DOHH2 (cell line): ENCODE results near the gene IL32.

ENCODE experiments used
- H3F3A ChIP-seq: fragments of 200-600 bp; sonication (generic), shearing (Covaris generic); 2 replicates; pipeline ENCODE4 v1.6.0; 2016; ENCODE audit warnings: antibody characterized with exemption, mild to moderate bottlenecking; ENCODE audit not compliant: control insufficient read depth, insufficient read depth
- H3K27ac ChIP-seq: fragments of 200-600 bp; sonication (generic); 2 replicates; pipeline ENCODE4 v1.5.1; 2014; ENCODE audit warnings: low read depth, mild to moderate bottlenecking, low read length, moderate library complexity
- H3K27me3 ChIP-seq: fragments of 200-600 bp; sonication (generic); 2 replicates; pipeline ENCODE4 v1.6.1; 2014; ENCODE audit warnings: mild to moderate bottlenecking, low read length, mixed read lengths; ENCODE audit not compliant: control insufficient read depth
- H3K36me3 ChIP-seq: fragments of 200-600 bp; sonication (generic); 2 replicates; pipeline ENCODE4 v1.6.1; 2014; ENCODE audit warnings: mild to moderate bottlenecking, low read length, moderate library complexity, mixed read lengths; ENCODE audit not compliant: control insufficient read depth
- H3K4me1 ChIP-seq: fragments of 200-600 bp; sonication (generic); 2 replicates; pipeline ENCODE4 v1.6.1; 2014; ENCODE audit warnings: mild to moderate bottlenecking, low read length, mixed read lengths; ENCODE audit not compliant: control insufficient read depth
- H3K4me2 ChIP-seq: fragments of 200-600 bp; sonication (generic); 2 replicates; pipeline ENCODE4 v1.6.0; 2014; ENCODE audit warnings: mild to moderate bottlenecking, low read length, moderate library complexity
- H3K4me3 ChIP-seq: fragments of 200-600 bp; sonication (generic); 2 replicates; pipeline ENCODE4 v1.5.1; 2014; ENCODE audit warnings: mild to moderate bottlenecking, low read length, mixed read lengths
- H3K79me2 ChIP-seq: fragments of 200-600 bp; sonication (generic); 2 replicates; pipeline ENCODE4 v1.6.1; 2014; ENCODE audit warnings: mild to moderate bottlenecking, low read length, mixed read lengths; ENCODE audit not compliant: control insufficient read depth
- H3K9me2 ChIP-seq: fragments of 200-600 bp; sonication (generic); replicated peaks from 2 replicates; pipeline ENCODE4 v1.6.1; 2014; ENCODE audit warnings: mild to moderate bottlenecking, low read length, mixed read lengths; ENCODE audit not compliant: control insufficient read depth
- H3K9me3 ChIP-seq: fragments of 200-600 bp; sonication (generic); 2 replicates; pipeline ENCODE4 v1.6.1; 2014; ENCODE audit warnings: antibody characterized with exemption, low read length, mixed read lengths; ENCODE audit not compliant: control insufficient read depth, insufficient read depth
- H4K20me1 ChIP-seq: fragments of 200-600 bp; sonication (generic); 2 replicates; pipeline ENCODE4 v1.6.0; 2014; ENCODE audit warnings: low read depth, mild to moderate bottlenecking, antibody characterized with exemption, low read length, moderate library complexity; ENCODE audit not compliant: control insufficient read depth, insufficient read depth
- EZH2phosphoT487 ChIP-seq: fragments of 200-600 bp; sonication (generic); IDR thresholded peaks from 2 replicates; pipeline ENCODE4 v1.6.1; 2017; ENCODE audit warnings: borderline replicate concordance, mild to moderate bottlenecking, antibody characterized with exemption, low read length, moderate library complexity, mixed read lengths
- TF ChIP-seq, protein P1 (sequence below): fragments of 200-600 bp; sonication (generic); IDR thresholded peaks from one replicate; pipeline ENCODE4 v1.5.1; 2014; ENCODE audit warnings: antibody characterized with exemption, mild to moderate bottlenecking, low read depth, low read length; ENCODE audit not compliant: poor library complexity, severe bottlenecking

Gene IL32

DNA sequence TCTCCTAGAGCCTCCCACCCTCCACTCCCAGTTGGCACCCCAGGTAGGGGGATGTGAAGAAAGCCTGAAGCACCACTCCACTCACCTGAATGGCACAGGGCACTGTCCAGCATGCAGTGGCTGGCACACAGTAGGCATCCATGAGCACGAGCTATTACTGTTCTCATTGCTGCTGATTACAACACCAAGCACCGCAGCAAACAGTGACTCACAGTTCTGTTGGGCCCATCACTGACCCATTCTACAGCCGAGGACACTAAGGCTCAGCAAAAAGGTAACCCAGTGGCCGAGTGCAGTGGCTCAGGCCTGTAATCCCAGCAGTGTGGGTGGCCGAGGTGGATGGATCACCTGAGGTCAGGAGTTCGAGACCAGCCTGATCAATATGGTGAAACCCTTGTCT lies 30.9 kb downstream of the IL32 start:
- Histone ChIP-seq H3K9me2 (no peaks in the 10 kb centered on the region), H4K20me1 (no peaks in the 10 kb centered on the region), H3K4me3 (no peak overlapping the region), H3K4me1 (peaks cover 40% of the 10 kb centered on the region), H3K4me2 (peak overlapping the region; percentile 16; the same call in 1 of the 2 replicates), H3K79me2 (no peaks in the 10 kb centered on the region), H3K27ac (no peak overlapping the region), H3K27me3 (peaks cover 3% of the 10 kb centered on the region; the same call in 1 of the 2 replicates), H3F3A (no peaks in the 10 kb centered on the region), H3K9me3 (no peaks in the 10 kb centered on the region), H3K36me3 (no peaks in the 10 kb centered on the region)
- TF ChIP-seq, protein P1, sequence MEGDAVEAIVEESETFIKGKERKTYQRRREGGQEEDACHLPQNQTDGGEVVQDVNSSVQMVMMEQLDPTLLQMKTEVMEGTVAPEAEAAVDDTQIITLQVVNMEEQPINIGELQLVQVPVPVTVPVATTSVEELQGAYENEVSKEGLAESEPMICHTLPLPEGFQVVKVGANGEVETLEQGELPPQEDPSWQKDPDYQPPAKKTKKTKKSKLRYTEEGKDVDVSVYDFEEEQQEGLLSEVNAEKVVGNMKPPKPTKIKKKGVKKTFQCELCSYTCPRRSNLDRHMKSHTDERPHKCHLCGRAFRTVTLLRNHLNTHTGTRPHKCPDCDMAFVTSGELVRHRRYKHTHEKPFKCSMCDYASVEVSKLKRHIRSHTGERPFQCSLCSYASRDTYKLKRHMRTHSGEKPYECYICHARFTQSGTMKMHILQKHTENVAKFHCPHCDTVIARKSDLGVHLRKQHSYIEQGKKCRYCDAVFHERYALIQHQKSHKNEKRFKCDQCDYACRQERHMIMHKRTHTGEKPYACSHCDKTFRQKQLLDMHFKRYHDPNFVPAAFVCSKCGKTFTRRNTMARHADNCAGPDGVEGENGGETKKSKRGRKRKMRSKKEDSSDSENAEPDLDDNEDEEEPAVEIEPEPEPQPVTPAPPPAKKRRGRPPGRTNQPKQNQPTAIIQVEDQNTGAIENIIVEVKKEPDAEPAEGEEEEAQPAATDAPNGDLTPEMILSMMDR: no peak
- no peak for TF ChIP-seq EZH2phosphoT487

DNA sequence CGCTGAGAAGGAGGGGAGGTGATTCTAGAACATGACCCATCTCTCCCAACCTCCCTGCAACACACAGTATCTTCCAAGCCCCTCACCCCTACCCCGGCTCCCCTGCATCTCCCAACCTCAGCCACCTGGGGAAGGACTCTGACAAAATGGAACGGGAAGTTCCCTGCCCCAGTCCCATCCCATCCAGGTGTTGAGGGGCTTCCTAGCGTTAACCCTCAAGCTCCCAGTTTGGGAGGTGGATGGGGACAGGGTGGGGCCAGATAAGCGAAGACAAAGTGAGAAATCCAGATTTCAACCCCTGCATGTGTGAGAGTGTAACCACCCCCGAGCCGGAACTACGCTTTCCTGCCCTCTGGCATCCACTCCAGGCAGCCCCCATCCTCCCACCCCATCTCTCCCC lies 31.8 kb downstream of the IL32 start:
- Histone ChIP-seq H3K4me3 (no peak overlapping the region), H3K27me3 (peaks cover 3% of the 10 kb centered on the region; the same call in 1 of the 2 replicates), H4K20me1 (no peaks in the 10 kb centered on the region), H3K79me2 (no peaks in the 10 kb centered on the region), H3K36me3 (no peaks in the 10 kb centered on the region), H3F3A (no peaks in the 10 kb centered on the region), H3K27ac (no peak overlapping the region), H3K9me3 (no peaks in the 10 kb centered on the region), H3K4me1 (peaks cover 44% of the 10 kb centered on the region), H3K4me2 (no peak overlapping the region), H3K9me2 (no peaks in the 10 kb centered on the region)
- no peak for TF ChIP-seq EZH2phosphoT487
- TF ChIP-seq, protein P1: no peak

DNA sequence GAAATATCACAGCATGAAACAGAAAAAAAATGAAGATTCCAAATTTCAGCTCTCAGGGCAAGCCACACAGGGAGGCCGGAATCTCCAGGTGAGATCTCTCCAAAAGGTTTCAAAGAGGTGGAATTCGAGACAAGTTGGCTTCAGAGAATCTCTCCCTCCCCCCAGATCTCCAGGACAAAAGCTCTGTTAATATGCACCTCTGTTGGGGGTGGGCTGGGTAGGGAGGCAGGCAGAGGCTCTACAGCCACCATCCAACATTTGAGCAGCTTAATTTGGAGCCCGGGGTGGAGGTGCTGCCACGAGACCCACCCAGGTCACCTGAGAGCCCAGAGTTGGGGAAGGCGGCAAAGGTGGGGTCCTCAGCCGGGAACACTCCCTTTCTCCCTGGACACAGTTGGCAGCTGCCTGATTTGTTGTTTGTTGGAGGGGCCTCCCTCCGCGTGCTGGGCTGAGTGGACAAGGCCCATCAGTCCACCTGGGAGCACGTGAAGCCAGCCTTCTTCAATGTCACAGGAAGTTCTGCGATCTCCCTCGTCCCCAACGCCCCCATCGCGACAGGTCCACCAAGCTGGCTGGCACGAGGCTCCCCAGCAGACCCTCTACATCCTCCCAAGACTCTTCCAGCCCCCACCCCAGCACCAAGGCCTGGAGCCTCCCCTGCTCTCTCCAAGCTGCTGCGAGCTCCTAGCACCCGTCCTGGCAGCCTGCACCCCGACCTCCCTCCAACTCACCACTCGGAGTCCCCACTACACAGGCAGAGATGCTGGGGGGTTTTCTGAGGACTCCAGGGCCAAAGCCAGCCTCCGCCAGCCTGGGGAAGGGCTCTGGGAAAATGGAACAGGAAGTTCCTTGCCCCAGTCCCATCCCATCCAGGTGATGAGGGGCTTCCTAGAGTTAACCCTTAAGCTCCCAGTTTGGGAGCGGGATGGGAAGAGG lies 33.3 kb downstream of the IL32 start, which contains the start of gene ZSCAN10:
ZSCAN10 (minus strand) TSS at position 836 of the 936 bp plus-strand sequence. CDS start 6,357 bp downstream, outside the sequence.
- H3K27ac ChIP-seq: no peak within 1 kb of the TSS
- peak within 1 kb of the TSS; percentile 64 for H3K4me3 ChIP-seq
- H3K4me2 ChIP-seq: peak within 1 kb of the TSS; percentile 84
- no peaks in the 10 kb centered on the region for H3K9me3 ChIP-seq
- H3F3A ChIP-seq: peaks cover 5% of the 10 kb centered on the region; the same call in 1 of the 2 replicates
- H4K20me1 ChIP-seq: no peaks in the 10 kb centered on the region
- H3K4me1 ChIP-seq: peaks cover 34% of the 10 kb centered on the region
- no peaks in the 10 kb centered on the region for H3K9me2 ChIP-seq
- H3K36me3 ChIP-seq: no peaks in the 10 kb centered on the region
- TF ChIP-seq, protein P1: no peak
- no peak for TF ChIP-seq EZH2phosphoT487
- H3K79me2 ChIP-seq: no peaks in the 10 kb centered on the region
- H3K27me3 ChIP-seq: peaks cover 3% of the 10 kb centered on the region; the same call in 1 of the 2 replicates
